GM12873 (cell line): ENCODE data around the gene FNDC3B.

Source experiments
- CTCF ChIP-seq: IDR thresholded peaks from 2 replicates; pipeline ENCODE4 v1.5.1; 2012; ENCODE audit warnings: low read depth, mild to moderate bottlenecking, moderate library complexity, low read length, control low read depth; ENCODE audit not compliant: insufficient read depth; ENCODE audit errors: missing control alignments

The FNDC3B gene

GRCh38 chr3:172177046-172177445, 137.7 kb downstream of the FNDC3B start:
- no peak for TF ChIP-seq CTCF

GRCh38 chr3:172177803-172178316, 138.5 kb downstream of the FNDC3B start:
- TF ChIP-seq CTCF = no peak

GRCh38 chr3:172179680-172180399, 140.5 kb downstream of the FNDC3B start:
- TF ChIP-seq CTCF = no peak

GRCh38 chr3:172180473-172180872, 141.1 kb downstream of the FNDC3B start:
- no peak for TF ChIP-seq CTCF

- no peak for TF ChIP-seq CTCF
Measured at GRCh38 chr3:172181932-172182586, 142.7 kb downstream of the FNDC3B start.

- TF ChIP-seq CTCF = no peak
Measured at GRCh38 chr3:172182797-172183196, 143.4 kb downstream of the FNDC3B start.

GRCh38 chr3:172184106-172184822, 144.9 kb downstream of the FNDC3B start:
- no peak for TF ChIP-seq CTCF
